OCI-LY3 (cell line): ENCODE measurements around the gene SLC25A45.

ENCODE experiments used
- EZH2phosphoT487 ChIP-seq: fragments of 200-600 bp; shearing (Covaris generic); IDR thresholded peaks from 2 replicates; pipeline ENCODE4 v1.6.1; 2018; ENCODE audit warnings: antibody characterized with exemption, mixed run types, low read depth
- TF ChIP-seq, protein P1 (sequence below): fragments of 200-600, 300-600 bp; sonication (generic); IDR thresholded peaks from 2 replicates; pipeline ENCODE4 v1.5.1; 2014; ENCODE audit warnings: antibody characterized with exemption, low read length, low read depth

DNA sequence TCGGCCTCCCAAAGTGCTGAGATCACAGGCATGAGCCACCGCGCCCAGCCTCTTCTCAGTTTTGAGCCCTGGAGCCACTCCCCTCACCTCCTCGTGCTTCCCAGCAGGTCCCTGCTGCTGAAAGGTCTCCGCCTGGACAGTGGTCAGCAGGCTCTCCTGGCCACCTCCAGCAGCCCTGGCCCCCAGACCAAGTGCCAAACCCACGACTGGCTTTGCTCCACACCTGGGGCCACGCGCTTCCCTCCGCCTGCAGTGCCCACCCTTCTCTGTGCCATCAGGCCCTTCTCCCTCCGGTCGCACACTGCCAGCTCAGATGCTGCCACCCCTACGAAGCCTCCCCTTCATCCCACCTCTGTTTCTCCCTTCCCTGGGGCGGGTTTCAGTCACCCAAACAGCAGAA lies 16.8 kb upstream of the SLC25A45 start:
- TF ChIP-seq, protein P1, sequence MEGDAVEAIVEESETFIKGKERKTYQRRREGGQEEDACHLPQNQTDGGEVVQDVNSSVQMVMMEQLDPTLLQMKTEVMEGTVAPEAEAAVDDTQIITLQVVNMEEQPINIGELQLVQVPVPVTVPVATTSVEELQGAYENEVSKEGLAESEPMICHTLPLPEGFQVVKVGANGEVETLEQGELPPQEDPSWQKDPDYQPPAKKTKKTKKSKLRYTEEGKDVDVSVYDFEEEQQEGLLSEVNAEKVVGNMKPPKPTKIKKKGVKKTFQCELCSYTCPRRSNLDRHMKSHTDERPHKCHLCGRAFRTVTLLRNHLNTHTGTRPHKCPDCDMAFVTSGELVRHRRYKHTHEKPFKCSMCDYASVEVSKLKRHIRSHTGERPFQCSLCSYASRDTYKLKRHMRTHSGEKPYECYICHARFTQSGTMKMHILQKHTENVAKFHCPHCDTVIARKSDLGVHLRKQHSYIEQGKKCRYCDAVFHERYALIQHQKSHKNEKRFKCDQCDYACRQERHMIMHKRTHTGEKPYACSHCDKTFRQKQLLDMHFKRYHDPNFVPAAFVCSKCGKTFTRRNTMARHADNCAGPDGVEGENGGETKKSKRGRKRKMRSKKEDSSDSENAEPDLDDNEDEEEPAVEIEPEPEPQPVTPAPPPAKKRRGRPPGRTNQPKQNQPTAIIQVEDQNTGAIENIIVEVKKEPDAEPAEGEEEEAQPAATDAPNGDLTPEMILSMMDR = no peak
- TF ChIP-seq EZH2phosphoT487 = no peak
